ENCODE data around the gene ADM.
"Not testable (repeated sequence)": the region's sequence is repeated elsewhere in the genome, so short reads cannot be mapped to it uniquely, and the experiment has no call there.

Gene ADM, protein sequence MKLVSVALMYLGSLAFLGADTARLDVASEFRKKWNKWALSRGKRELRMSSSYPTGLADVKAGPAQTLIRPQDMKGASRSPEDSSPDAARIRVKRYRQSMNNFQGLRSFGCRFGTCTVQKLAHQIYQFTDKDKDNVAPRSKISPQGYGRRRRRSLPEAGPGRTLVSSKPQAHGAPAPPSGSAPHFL

DNA sequence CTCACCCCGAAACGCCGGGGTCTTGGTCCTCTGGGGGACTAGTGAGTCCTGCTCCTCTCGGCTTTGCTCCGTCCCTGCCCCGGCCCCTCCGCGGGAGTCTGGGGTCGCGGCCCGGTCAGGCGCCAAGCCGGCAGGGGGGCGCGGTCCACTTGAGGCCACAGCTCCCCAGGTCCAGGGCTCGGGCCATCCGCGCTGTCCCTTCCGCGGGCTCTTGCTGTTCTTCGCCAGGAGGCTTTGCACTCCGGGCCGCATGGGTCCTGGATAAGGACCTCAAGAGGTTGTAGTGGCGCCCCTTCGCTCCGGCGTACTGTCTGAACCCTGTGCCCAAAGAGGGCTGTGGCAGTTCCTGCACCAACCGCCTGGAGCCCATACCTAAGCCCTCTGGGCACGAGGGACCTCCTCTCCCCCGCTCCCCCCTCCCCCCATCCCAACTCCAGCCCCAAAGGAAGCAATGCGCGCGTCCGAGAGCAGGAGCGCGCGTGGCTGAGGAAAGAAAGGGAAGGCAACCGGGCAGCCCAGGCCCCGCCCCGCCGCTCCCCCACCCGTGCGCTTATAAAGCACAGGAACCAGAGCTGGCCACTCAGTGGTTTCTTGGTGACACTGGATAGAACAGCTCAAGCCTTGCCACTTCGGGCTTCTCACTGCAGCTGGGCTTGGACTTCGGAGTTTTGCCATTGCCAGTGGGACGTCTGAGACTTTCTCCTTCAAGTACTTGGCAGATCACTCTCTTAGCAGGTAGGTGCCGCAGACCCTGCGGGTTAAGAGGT, at the start of gene ADM:
Gene ADM (plus strand): TSS at position 579 of the 767 bp plus-strand sequence. CDS start 628 bp downstream, outside the sequence.
- in situ Hi-C loops (cut with MboI; ENCODE audit: low sequenced_read_pairs) = loop anchor here (25.0 kb wide), 1 partner anchor 542 kb away; no protein-coding TSS in a partner anchor

DNA sequence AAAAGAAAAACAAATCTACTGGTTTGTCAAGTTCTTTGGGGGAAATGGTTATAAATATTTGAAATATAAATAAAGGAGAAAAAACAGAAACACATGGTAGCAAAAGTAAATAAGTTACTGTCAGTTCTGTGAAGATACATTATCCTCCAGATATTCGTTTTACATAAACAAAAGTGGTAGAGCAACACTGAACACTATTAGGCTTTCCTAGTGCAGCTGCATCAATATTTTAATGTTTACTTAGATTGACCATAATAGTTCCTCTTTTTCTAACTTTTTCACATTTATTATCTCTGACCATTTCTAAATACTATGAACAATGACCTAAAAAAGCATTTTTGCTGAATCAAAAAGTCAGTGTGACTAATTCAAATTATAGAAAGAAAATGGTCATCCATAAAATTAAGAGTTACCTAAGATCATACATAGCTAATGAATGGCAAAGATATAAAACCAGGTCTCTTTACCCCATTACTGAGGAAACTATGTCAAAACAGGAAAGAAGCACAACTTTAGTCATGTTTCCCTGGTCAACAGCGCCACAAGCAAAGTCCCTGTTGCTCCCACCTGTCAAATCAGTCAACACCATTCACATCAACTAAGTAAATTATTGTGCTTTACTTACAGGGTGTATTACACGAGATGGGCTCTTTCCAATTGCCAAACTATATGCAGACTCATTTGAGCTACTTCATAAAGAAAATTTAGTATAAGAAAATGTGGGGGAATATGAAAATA, 49.3 kb upstream of the ADM start:
- in situ Hi-C loops (cut with MboI; ENCODE audit: low sequenced_read_pairs) = no loop called here

DNA sequence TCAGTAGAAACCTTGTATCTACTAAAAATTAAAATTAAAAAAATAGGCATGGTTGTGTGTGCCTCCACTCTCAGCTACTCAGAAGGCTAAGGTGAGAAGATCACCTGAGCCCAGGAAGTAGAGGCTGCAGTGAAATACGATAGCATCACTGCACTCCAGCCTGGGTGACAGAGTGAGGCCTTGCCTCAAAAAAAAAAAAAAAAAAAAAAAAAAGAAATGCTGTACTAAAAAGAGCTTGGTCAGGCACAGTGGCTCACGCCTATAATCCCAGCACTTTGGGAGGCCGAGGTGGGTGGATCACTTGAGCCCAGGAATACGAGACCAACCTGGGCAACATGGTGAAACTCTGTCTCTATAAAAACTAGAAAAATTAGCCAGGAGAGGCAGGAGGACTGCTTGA, 47.4 kb upstream of the ADM start:
- in situ Hi-C loops (cut with MboI; ENCODE audit: low sequenced_read_pairs) = no loop called here

DNA sequence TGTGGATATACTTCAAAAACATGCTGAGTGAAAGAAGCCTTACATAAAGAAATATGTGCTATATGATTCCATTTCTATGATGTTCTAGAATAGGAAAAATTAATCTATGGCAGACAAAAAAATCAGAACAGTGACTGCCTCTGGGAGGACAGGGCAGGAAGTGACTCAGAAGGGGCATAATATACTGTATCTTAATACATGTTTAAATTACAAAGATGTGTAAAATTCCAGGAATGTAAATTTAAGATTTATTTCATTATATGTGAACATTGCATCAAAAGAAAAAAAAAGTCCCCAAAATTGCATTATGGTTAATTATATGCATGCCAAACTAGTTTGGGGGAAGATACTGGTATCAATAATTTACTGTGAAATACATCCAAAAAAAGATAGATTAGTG, 43.1 kb upstream of the ADM start:
- in situ Hi-C loops (cut with MboI; ENCODE audit: low sequenced_read_pairs) = no loop called here

DNA sequence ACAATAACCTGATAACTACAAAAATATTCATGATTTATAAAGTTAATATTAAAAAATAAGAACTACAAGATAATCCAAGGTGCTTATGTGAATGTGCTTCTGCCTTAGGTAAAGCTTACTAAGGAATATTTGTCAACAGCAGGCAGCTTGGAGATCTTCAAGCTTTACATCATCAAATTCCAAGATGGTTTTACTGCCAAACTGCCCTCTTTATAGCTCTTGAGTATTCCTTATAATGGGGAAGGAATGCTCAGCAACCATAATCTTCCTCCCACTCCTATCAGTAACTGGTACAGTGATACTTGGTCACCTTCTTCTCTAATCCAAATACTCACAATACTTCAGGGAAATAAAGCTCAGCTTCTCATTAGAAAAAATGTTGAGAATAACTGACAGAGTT, 40.9 kb upstream of the ADM start:
- in situ Hi-C loops (cut with MboI; ENCODE audit: low sequenced_read_pairs) = no loop called here

DNA sequence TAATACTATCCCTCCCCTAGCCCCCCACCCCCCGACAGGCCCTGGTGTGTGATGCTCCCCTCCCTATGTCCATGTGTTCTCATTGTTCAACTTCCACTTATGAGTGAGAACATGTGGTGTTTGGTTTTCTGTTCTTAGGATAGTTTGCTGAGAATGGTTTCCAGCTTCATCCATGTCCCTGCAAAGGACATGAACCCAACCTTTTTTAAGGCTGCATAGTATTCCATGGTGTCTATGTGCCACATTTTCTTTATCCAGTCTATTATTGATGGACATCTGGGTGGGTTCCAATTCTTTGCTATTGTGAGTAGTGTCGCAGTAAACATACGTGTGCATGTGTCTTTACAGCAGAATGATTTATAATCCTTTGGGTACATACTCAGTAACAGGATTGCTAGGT, 40.2 kb upstream of the ADM start:
- in situ Hi-C loops (cut with MboI; ENCODE audit: low sequenced_read_pairs) = not testable (repeated sequence)

DNA sequence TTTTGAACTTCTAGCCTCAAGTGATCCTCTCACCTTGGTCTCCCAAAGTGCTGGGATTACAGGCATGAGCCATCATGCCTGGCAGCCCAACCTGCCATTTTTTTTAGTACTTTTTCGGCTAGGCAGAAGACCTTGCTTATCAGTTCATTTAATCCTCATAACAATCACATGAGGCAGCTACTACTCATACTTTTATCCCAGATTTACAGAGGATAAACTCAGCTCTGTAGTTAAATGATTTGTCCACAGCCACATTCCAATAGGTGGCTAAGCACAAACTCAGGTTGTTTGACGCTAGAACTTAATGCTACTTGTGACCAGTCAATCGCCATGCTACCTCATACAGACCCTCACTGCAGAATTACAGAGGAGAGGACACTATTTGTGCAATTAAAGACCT, 38.9 kb upstream of the ADM start:
- in situ Hi-C loops (cut with MboI; ENCODE audit: low sequenced_read_pairs) = no loop called here

DNA sequence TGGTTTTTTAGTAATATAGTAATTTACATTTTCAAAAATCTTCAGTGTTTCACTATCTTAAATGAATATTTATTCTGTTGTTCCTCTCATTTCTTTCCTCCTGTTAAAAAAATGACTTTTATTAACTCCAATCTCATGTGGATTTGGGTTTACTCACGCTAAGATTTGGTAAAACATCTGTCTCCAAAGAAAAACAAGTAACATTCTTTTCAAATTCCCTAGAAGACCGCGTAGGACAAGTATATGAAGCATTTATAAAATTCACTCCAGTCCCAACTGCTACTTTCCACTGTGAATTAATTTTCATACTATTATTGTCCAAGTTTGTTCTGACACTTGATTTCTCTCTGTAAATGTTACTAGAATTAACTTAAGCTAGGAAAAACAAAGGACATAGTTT, 37.1 kb upstream of the ADM start:
- in situ Hi-C loops (cut with MboI; ENCODE audit: low sequenced_read_pairs) = no loop called here

DNA sequence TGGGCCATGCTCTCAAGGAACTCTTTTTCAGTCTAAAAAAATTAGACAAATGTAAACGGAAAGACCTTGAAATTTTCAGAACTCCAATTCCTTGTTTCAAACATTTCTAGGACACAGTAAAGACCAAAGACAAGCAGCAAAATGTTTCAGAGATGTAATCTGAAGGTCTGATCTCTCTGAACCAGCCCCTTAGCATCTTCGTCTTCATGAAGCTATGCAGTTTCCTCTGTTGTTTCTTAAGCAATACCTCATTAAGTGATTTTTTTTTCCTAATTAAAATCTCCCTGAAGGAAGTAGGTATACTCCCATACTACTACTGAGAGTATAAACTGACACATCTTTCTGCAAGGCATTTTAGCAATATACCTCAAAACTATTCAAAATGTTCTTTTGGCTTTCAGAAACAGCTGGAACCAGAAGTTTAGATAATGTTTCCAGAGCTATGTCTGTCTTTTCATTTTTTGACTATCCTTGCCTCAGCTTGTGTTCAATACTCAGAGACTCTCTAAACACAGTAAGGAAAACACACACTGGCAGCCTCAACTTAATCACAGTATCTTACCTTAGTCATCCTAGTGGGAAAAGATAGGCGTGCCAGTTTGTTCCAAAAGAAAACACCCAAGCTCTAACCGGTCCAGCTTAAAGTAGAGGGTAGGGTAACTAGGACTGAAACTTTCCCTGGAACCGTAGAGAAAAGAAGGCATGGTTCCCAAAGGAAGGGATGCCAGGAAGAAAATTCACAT, 36.0 kb upstream of the ADM start:
- in situ Hi-C loops (cut with MboI; ENCODE audit: low sequenced_read_pairs) = no loop called here

DNA sequence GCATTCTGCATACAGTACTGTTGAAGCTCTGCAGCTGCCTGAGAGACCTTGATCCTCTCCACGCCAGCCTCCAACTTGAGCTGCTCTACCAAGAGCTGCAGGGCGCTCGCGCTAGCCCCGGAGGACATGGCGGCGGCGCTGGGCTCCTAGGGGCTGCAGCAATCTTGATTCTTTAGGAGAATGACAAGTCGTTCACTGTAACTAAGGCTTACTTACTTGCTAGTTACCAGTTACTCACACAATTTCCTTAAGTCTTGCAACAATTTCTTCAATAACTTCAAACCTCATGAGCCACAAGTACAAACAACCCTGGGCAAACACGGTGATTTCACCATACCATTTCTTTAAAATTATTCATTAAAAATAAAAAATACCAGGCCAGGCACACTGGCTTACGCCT, 32.7 kb upstream of the ADM start:
- in situ Hi-C loops (cut with MboI; ENCODE audit: low sequenced_read_pairs) = no loop called here

DNA sequence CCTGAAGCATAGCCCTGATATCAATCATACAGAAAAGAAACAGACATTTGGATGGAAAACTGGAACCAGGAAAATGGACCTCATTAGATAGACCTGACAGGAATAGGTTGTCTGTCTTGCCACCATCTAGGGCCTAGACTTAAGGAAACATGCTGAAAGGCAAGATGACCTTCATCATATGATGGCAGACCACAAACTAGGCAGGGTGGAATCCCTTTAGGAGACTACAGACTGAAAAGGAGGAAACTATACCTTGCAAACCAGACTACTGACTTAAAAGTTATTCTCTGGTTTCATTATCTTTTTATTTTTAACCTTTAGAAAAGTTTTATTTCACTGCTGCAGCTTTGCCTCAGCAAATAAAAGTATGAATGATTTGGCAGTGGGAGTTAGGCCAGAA, 31.1 kb upstream of the ADM start:
- in situ Hi-C loops (cut with MboI; ENCODE audit: low sequenced_read_pairs) = no loop called here

DNA sequence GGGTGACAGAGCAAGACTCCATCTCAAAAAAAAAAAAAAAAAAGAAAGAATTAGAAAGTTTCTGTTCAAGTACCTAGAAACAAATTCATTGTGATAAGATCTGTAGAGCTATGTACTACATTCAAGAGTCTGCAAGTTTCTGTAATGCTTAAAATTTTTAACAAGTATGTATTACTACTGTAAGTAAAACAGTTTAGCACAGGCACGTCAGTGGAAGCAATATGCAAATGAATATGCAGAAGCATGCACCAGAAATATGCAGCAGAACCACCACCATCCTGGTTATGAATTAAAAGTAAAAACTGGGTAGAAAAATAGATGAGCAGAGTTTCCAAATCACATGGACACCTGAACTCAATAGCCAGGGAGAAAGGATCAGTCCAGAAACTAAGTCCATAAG, 30.1 kb upstream of the ADM start:
- in situ Hi-C loops (cut with MboI; ENCODE audit: low sequenced_read_pairs) = no loop called here

DNA sequence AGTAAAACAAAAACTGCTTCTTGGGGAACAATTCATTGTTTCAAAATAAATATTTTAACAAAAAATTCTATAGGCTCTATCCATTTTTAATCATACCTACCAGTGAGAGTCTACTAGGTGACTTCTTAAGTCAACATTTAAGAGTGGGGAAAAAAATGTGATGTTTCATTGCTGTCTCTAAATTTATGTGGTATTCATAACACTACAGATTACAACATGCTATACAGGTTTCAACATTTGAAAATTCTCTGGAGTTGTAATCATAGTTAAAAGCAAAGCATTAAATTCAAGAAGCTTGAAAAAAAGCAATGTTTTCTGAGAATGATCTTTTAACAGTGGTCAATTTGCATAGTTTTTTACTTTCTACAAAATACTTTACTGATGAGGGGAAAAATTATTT, 29.2 kb upstream of the ADM start:
- in situ Hi-C loops (cut with MboI; ENCODE audit: low sequenced_read_pairs) = no loop called here

DNA sequence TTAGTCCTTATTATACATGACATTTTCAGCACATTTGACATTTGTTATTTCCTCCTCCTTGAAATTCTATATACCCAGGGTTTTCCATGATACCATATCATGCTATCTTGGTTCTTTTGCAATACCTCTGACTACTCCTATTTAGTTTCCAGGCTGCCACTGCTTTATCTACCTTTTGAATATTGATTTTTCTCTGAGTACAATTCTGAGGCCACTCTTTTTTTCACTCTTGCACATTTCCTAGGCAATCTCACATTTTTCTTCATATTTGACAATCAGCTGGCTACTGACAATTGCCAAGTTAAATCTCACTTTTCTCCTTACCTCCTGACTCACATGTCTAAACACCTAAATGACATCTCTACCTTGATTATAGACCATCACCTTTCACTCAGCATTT, 22.8 kb upstream of the ADM start:
- in situ Hi-C loops (cut with MboI; ENCODE audit: low sequenced_read_pairs) = no loop called here

DNA sequence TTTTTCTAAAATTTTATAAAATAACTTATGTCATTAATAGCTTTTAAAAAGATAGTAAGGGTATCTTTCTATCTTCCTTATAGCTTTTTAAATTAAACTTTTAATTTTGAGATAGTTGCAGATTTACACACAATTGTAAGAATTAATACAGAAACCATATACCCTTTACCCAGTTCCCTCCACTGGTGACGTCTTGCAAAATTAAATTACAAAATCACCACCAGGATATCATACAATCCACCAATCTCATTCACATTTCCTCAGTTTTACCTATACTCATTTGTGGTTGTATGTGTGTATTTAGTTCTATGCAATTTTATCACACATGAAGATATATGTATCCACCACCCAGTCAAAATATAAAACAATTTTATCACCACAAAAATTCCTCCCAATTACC, 20.9 kb upstream of the ADM start:
- in situ Hi-C loops (cut with MboI; ENCODE audit: low sequenced_read_pairs) = no loop called here

DNA sequence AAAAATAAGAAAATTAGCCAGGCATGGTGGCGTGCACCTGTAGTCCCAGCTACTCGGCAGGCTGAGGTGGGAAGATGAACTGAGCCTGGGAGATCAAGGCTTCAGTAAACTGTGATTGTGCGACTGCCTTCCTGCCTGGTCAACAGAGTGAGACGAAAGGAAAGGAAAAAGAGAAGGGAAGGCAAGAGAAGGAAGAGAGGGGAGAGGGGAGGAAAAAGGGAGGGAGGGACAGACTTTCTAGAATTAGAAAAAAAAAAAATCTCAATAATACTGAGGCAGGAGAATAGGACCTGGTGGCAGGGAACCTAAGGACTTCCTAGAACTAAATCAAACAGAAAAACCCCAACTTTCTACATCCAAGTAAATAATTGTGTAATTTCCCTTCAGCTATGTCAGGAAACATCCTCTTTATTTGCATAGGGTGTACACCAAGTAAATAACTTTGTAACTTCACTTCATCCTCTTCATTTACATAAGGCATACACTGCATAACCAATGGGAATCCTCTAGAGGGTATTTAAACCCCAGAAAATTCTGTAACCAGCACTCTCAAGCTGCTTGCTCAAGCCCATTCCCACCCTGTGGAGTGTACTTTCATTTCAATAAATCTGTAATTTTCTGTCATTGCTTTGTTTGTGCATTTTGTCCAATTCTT, 19.6 kb upstream of the ADM start:
- in situ Hi-C loops (cut with MboI; ENCODE audit: low sequenced_read_pairs) = no loop called here

DNA sequence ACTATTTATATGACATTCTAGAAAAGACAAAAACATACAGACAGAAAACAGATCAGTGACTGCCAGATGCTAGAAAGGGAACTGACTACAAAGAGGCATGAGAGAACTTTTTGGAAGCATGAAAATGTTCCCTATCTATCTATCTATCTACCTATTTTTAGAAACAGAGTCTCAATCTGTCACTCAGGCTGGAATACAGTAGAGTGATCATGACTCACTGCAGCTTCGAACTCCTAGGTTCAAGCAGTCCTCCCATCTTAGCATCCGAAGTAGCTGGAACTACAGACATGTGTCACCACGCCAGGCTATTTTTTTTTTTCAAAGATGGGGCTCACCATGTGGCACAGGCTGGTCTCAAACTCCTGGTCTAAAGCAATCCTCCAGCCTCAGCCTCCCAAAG, 17.7 kb upstream of the ADM start:
- in situ Hi-C loops (cut with MboI; ENCODE audit: low sequenced_read_pairs) = no loop called here

DNA sequence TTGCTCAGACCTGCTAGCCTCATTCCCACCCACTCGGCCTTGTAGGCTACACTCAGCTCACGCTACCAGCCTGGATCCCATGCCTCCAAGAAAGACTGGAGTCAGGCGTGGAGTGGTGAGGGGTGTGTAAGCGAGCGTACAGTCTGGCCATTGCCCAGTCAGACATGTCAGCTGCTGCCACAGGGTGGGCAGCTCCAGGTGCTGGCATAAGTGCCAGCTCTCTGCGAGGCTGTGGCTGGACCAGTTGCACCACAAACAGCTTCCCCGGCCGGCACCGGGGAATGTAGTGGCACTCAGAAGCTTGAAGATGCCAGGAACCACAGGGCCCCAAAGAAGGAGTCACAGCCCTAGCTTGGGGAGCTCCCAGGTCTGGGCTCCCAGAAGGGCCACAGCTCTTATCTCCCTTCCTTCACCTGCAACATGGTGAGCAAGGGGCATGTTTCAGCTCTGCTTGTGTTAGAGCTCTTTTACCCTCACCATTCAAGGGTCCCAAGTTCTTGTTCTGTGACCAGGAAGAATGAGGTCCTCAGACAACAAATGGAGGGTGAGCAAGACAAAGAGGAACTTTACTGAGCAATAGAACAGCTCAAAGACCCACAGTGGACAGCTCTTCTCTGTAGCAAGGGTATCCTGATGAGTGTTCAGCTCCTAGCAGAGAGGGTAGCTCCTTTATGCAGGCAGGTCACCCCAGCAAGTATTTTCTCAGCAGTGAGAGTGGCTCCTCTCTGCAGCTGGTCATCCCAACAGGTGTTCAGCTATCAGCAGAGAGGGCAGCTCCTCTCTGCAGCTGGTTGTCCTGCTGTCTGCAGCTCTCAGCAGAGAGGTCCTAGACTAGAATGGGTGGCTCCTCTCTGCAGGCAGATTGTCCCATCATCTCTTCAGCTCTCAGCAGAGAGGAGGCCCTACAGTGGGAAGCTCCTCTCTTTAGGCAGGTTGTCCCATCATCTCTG, 16.8 kb upstream of the ADM start:
- in situ Hi-C loops (cut with MboI; ENCODE audit: low sequenced_read_pairs) = no loop called here

DNA sequence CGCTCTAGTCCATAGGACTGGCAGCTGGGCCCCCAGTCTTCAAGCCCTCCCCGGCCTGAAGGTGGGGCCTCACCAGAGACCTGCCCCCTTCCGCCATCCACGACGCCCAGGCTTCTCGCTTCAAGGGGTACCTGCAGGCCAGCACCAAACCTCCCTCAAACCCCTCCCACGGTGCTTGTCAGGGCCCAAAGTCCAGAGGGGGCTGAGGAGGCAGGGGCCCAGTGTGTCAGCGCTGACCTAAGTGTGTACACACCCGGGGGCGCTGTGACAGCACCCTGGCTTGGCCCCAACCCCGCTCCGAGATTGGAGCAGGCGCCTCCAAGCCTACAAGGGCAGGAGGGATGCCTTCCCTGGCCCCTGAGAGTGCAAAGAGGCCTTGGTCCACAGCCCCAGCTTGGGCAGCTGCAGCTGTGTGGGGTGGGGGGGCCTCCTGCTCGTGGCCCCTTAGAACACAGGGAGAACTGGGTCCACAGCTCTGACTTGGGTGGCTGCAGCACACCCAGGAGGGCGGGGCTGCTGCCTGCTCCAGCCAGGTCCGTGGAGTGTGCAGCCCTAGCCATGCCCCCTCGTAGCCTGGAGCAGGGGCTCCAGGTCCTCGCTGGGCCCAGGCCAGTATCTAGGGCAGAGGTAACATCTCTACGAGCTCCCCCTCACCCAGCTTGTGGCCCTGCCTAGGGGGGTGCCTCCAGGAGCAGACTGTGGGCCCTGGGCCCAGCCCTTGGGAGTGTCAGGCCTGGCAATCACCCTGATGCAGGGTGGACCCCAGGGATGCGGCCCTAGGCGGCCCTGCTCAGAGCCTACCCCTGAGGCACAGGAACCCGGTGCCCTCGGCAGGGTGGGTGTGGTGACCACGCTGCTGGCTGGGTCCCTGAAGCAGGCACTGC, 15.8 kb upstream of the ADM start:
- in situ Hi-C loops (cut with MboI; ENCODE audit: low sequenced_read_pairs) = no loop called here

Measured in HL-60/S4 (cell line).